ENCODE measurements around the gene CRAMP1. TPM values are rescaled to one million over a fixed set of nuclear protein-coding genes. Genes with fewer than 3 reads are reported as not detected.
"Not testable (repeated sequence)": the region's sequence is repeated elsewhere in the genome, so short reads cannot be mapped to it uniquely, and the experiment has no call there.

Gene CRAMP1, protein sequence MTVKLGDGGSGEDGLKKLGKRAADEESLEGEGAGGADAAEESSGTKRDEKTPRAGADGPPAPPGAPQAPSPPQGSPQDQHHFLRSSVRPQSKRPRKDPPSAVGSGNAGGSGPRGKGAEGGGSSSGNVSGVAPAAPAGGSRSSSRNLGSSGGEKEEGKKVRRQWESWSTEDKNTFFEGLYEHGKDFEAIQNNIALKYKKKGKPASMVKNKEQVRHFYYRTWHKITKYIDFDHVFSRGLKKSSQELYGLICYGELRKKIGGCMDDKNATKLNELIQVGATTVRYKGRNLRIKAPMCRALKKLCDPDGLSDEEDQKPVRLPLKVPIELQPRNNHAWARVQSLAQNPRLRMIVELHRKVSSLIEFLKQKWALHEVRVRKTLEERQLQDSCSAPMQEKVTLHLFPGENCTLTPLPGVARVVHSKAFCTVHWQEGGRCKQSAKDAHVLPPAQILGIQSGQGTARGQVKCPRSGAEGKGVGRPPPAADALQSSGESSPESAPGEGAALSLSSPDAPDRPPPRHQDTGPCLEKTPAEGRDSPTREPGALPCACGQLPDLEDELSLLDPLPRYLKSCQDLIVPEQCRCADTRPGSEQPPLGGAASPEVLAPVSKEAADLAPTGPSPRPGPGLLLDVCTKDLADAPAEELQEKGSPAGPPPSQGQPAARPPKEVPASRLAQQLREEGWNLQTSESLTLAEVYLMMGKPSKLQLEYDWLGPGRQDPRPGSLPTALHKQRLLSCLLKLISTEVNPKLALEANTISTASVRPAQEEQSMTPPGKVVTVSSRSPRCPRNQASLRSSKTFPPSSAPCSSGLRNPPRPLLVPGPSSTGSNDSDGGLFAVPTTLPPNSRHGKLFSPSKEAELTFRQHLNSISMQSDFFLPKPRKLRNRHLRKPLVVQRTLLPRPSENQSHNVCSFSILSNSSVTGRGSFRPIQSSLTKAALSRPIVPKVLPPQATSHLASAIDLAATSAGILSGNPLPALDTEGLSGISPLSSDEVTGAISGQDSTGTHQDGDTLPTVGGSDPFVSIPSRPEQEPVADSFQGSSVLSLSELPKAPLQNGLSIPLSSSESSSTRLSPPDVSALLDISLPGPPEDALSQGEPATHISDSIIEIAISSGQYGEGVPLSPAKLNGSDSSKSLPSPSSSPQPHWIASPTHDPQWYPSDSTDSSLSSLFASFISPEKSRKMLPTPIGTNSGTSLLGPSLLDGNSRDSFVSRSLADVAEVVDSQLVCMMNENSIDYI (N-terminal part only)
- 8.0 TPM for total RNA-seq

DNA sequence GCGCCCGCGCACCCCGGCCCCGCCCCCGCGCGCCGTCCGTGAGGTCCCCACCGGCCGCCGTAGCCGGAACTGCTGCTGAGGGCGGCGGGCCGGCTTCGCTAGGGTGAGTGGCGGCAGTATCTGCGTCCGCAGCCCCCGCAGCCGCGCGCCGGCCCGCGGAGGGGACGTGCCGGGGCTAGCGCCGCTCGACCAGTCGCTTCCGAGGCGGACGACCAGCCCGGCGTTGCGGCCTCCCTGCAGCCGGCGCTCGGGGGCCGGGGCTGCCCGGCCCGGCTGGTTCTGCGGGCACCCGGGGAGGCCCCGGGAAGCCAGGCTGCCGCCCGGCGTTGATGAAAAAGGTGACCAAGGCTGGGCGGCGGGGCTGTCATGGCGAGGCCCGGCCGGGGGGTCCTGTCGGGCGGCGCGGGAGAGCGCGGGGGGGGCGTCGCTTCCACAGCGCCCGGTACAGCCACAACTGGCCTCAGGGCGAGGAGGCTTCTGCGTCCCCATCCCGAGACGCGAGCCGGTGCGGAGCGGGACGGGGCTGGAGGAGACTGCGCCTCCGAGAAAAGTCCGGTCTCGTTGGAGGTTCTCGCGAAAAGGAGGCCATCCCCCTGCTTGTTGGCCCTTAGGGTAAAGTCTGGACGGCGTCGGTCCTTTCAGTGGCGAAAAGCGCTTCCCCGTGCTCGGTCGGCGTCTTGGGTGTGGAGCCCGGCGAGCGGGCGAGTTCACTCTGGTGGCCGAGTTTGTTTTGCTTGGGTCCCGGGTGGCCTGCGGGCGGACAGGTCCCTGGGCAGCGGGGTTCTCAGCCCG, at the start of gene CRAMP1:
Gene CRAMP1 (plus strand): TSS at position 41 of the 792 bp plus-strand sequence. CDS start 2,280 bp downstream, outside the sequence.
- DNase-seq = no peak

DNA sequence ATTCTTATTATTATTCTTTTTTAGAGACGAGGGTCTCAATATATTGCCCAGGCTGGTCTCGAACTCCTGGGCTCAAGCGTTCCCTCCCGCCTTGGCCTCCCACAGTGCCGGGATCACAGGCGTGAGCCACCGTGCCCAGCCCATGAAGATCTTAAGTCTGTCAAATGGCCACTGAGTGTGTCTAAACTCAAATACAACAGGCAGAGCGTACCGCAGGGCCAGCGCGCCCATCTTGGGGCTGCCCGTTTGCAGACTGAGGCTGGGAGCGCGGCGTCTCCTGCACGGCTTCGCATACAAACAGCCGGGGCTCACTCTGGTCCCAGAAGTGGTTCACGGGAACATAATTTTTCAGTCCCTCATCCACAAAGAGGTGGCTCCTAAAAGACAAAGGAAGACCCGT, 48.4 kb upstream of the CRAMP1 start:
- DNase-seq = no peak

DNA sequence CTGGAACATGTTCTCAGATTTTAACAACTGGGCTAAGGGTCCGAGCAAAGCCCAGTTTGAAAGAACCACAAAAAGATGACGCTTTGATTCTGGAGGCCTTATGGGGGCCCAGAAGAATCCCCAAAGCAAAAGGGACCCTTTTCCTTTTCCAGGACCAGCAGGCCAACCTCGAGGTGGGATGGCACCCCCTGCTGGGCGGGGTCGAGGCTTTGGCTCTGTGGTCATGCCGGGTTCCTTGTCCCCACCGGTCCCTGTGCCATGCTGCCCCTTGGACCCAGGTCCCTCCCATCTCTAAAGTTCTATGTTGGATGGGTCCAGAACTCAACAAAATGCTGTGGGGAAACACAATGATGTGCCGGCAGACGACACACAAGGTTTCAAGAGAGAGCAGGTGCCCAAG, 47.8 kb upstream of the CRAMP1 start:
- DNase-seq = no peak

DNA sequence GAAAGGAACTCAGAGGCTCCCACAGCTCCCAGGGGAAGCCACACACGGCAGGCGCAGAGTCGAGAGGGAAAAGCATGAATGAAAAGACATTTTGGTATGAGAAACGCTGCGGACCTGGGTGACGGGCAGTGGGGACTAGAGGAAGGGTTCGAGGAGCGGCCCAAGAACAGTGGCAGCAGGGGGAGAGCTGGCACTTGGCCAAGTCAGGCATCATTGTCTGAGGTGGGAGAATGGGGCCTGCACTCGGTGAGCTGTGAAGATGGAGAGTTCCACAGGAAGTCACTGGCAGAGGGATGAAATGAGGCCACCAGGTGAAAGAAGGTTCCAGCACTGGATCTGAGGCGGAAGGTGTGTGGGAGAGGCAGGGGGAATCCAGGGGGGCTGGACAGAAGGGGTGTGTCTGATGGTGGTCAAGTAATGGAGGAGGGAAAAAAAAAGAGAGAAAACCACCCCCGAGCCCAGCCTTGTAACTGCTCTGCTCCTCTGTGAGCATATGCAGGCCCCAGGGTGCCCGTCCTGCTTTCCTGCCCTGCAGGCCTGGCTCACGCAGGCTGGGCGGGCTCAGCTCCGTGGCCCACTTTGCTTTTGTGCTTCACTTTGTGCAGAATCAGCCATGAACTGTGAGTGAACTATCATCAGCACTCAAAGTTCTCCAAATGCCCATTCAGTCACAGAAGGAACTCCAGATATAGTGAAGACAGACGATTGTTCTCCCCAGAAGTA, 46.9 kb upstream of the CRAMP1 start:
- no peak for DNase-seq

DNA sequence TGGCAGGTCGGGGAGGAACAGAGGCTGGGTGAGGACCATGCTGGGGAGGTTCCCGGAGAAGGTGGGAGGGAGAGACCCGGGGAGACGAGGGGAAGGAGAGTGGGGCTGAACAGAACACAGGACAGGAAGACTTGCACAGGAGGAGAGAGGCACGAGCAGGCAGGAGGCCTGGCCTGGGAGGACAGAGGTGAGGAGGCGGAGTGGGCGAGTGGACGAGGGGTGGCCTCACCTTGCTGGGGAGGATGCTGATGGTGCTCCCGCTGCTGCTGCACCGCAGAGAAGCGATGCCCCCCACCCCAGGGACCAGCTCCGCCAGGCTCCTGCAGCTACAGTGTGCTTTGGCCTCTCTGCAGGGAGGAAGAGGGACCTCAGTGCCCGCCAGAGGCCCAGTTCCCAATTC, 44.2 kb upstream of the CRAMP1 start:
- DNase-seq = no peak

DNA sequence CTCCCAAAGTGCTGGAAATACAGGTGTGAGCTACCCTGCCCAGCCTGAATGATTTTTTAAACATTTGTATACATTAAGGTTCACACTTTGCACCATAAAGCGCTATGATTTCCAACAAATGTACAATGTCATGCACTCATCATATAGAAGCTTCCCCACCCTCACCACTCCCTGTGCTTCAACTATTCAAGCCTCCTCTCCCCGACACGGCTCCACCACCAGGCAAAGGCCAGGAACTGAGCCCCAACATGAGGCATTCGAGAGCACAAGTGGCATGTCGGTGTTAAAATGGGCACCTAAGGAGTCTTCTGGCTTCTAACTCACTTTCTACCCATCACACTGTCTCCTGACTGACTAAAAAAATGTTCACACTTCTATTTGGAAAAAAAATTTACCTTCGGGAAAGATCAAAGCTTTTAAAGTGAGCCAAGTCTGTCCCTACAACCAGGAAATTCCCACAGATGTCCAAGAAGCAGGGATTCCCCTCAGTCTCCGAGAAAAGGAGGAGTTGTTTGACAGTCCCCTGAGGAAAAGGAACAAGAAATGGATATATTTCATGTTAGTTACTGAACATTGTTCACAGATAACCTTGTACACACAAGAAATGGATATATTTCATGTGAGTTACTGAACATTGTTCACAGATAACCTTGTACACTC, 41.0 kb upstream of the CRAMP1 start:
- no peak for DNase-seq

DNA sequence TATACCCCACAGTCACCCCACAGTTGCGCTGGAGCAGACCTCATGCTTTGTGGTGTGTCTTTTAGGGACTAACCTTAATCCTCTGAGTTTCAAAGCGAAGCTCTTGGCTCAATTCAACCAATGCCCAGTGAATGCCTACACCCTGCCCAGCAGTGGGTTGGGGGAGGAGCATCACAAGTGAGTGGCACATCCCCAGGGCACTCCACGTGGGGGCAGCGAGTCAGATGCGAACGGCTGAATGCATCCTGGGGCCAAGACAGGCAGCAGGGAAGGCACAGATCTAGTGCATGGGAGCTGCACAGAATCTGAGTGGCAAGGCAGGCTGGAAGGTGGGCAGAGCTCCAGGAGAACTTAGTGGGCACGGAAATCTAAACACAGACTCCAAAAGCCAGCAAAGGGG, 39.5 kb upstream of the CRAMP1 start:
- no peak for DNase-seq

DNA sequence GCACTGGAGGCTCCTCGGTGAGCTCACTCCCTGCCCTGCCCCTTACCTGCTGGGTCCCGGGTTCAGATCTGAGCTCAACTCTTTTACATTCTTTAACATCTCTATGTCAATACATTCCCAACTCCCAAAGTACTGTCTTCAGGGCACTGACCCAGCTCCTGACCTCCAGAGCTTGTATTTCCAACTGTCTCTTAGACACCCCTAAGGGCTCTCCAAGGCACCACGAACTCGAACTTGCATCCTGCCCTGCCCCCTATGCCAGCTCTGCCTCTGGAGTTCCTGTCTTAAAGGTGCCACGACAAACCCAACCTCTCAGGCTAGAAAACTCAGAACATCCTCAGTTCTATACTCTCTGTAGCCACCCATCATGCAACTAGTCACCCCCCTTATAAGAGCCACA, 38.9 kb upstream of the CRAMP1 start:
- no peak for DNase-seq

DNA sequence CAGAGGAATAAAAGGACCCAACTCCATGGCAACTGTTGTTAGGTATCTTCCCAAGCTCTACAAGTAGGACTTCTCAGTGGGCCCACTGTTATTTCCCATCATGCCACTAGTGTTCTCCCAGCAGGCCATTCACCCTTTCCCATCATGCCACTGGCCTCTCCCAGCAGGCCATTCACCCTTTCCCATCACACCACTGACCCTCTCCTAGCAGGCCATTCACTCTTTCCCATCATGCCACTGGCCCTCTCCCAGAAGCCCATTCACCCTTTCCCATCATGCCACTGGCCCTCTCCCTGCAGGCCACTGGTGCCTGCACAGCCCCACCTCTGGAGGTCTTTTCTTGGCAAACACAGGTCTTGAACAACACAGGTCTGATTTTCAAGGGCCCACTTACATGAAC, 36.6 kb upstream of the CRAMP1 start:
- no peak for DNase-seq

DNA sequence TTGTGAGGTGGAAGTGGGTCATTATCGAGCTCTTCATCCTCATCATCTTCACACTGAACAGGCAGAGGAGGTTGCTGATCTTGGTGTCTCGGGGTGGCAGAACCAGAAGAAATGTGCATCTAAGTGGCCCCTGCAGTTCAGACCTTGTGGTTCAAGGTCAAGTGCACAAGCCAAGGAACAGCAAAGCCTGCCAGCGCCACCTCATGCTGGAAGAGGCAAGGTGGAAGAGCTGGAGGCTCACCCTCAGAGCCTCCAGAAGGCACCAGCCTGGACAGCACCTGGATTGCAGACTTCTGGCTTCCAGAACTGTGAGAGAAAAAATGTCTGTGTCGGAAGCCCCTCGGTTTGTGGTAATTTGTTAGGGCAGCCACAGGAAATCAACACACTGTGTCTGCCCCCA, 32.9 kb upstream of the CRAMP1 start:
- DNase-seq = no peak

DNA sequence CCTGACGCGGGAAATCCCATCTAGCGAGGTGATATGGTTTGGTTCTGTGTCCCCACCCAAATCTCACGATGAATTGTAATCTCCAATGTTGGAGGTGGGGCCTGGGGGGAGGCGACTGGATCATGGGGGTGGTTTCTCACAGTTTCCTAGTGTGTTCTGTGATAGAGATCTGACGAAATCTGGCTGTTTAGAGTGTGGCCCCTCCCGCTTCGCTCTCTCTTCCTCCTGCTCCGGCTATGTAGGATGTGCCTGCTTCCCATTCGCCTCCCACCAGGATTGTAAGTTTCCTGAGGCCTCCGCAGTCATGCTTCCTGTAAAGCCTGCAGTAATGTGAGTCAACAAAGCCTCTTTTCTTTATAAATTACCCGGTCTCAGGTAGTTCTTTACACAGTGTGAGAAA, 31.9 kb upstream of the CRAMP1 start:
- DNase-seq = no peak

DNA sequence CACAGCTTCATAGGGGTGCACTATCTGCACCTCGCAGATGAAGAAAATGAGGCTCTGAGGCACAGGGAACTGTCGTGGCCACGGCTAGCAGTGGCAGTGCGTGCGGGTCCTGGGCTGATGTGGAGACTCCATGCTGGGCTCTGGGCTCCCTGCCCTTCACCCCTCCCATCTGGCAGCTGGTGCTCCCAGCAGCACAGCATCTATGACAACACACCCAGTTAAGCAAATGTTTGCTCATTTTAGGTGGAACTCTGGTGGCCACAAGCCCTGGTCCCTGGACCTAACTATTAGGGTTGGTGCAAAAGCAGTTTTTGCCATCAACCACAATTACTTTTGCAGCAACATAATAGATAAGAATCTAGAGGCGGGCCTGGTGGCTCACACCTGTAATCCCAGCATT, 31.2 kb upstream of the CRAMP1 start:
- no peak for DNase-seq

DNA sequence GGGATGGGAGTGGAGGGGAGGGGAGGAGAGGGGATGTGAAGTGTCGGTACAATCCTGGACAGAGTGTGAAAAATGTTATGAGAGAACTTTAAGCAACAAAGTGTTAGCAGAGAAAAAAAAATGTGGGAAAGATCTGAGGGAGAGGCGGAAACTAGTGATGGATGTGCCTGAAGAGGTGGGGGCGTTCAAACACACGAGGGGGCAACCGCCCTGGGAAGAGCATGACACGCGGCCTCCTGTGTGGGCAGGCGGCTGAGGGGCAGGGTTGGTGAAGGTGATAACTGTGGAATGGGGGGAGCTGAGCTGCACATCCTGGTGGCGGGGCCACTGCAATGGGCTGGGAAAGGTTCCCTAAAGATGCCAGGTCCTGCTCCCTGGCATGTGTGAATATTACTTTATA, 30.4 kb upstream of the CRAMP1 start:
- no peak for DNase-seq

DNA sequence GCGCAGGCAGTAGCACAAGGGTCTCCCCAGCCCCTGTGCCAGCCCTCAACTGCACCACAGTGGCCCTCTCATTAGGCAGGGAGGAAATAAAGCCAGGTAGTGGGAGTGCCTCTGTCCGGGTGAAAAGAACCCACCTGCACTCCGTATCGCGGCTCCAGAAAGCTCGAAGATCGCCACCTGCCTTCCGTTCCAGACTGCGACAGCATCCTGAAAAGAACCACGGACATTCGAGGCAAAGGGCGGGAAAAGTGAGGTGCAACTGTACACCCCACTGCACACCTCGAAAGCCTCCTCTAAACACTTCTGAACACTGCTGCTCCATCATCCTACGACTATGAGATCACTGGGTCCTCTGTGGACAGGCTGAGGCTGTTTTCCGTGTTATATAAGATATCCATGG, 29.0 kb upstream of the CRAMP1 start:
- DNase-seq = no peak

DNA sequence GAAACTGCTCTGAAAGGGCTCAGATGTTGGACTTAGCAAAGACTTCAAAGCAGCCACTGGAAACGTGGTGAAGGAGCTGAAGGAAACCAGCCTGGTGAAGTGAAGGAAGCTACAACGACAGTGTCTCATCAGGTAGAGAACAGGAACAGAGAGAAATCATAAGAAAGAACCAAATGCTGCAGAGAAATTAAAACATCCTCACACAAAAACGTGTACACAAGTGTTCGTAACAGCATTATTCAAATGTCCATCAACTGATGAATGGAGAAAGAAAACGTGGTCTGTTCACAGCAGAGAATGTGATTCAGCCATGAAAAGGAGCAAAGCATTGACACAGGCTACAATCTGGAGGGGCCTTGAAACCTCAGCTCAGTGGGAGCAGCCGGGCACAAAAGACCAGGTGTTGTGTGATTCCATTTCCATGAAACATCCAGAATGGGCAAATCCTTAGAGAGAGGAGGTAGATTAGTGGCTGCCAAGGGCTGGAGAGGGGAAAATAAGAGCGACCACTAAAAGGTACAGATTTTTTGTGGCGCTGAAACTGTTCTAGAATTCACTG, 27.2 kb upstream of the CRAMP1 start:
- DNase-seq = no peak

DNA sequence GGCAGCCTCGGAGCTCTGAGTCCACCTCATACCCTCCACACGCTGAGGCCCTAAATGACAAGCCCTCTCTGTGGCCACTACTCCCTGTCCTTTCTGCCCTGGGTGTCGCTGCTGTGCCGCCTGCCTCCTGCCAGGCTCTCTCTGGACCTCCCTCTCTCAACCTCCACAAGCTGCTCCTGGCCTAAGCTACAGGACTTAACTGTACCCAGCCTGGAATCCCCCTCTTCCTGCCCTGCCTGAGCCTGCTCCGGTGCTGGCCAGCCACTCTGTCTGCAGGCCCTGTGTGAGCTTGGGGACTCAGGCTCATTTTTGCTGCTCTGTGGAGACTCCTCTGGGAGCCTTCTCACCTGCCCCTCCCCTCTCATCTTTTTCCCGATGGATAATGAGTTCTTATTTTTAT, 21.8 kb upstream of the CRAMP1 start:
- DNase-seq = no peak

DNA sequence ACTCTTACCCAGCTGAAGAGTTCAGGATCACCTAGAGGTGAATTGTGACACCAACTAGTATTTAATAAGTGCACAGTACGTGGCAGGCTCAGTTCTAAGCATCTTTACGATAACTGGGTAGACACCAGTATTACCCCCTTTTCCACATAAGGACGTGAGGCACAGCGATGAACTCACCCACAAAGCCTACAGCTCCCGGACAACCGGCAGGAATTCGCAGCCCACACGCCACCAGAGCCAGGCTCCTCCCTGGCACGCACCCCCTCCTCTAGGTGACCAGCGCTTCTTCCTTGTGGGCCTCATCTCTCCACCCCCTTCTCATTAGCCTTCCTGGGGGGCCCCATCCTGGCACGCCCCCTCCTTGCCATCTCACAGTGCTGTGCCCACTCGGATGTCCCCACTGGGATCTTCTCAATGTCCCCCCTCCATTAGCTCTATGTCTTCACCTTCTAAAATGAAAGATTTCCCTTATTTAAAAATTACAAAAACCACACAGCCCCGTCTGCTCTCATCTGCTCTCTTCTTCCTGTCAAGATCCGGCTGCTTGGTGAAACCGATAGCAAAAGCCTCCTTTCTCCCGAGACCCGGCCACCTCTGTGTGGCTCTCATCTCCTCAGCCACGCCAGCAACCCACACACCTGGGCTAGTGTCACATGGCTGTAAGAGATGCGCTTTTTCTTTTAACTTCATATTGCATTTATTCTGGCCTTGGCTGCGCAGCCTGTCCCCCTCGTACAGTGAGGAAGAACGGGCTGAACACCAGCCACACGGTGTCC, 21.0 kb upstream of the CRAMP1 start:
- DNase-seq = no peak

DNA sequence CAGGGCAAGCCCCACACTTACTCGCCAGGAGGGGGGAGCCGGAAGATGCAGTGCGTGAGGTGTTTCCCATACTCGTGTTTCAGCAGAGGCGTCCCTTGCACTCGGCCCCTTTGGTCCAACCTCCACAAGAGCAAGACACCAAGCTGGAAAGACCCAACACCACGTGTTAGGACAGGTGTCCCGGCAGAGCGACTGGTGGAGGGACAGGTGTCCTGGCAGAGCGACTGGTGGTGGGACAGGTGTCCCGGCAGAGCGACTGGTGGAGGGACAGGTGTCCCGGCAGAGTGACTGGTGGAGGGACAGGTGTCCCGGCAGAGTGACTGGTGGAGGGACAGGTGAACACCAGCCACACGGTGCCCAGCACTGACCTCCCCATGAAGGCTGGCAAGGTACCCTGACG, 19.7 kb upstream of the CRAMP1 start:
- DNase-seq = no peak

DNA sequence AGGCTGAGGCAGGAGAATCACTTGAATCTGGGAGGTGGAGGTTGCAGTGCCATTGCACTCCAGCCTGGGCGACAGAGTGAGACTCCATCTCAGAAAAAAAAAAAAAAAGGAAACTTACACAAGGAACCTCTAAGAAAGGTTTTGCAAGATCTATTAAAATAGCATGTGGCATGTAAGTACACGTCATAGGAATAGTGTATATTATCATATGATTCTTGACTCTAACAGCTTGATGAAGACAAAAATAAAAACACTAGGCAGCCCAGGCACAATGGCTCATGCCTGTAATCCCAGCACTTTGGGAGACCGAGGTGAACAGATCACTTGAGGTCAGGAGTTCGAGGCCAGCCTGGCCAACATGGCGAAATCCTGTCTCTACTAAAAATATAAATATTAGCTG, 16.6 kb upstream of the CRAMP1 start:
- not testable (repeated sequence) for DNase-seq

DNA sequence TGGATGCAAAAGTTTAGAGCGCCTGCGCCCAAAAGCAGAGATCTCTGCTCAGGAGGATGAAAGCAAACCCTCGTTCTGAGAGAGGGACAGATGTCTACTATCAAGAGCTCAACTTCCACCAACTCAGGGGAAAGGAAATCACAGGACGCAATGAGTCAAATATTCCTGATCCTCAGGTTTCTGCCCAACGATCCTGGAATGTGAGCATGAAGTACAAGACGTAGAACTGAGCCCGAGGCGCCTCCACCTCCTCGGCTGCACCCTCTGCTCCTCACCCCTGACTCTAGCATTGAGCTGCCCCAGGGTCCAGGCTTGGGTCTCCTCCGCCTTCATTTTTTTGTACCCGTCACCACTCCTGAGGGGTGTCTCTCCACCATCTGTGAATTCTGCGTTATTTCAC, 15.6 kb upstream of the CRAMP1 start:
- DNase-seq = no peak
